NCI-H1092 (cell line): ENCODE results near the gene TMEM239.
"Not testable (repeated sequence)": the region's sequence is repeated elsewhere in the genome, so short reads cannot be mapped to it uniquely, and the experiment has no call there.

Experiments used
- DNase-seq: peaks from one replicate; lab custom pipeline; 2025; lab: John Stamatoyannopoulos, UW

Gene TMEM239

DNA sequence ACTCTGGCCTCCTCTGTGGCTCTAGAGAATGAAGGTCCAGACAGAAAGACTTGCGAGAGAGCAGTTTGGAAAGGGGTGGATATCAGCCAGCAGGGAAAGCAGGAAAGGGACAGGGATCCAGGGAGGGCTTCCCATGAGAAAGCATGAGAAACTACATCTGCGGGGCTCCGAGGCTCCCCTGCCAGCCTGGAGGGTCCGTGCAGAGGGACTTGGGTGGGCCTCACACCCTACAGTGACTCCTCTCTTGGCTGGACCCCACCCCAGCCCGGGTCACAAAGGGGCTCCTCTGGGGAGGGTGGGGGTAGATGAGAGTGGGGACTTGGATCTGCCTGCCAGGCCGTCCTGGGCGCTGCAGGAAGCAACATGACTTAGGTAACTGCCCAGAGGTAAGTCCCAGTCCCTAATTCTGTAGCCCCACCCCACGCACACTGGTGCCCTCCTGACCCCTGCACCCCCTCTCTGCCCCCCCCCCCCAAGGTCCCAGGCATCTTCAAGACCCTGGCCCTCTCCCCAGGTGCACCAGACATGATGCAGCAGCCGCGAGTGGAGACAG lies at the start of gene TMEM239:
TSS of gene TMEM239 (plus strand) at position 335 of the 553 bp plus-strand sequence. CDS start at position 526, 191 bp downstream.
- no peak for DNase-seq

DNA sequence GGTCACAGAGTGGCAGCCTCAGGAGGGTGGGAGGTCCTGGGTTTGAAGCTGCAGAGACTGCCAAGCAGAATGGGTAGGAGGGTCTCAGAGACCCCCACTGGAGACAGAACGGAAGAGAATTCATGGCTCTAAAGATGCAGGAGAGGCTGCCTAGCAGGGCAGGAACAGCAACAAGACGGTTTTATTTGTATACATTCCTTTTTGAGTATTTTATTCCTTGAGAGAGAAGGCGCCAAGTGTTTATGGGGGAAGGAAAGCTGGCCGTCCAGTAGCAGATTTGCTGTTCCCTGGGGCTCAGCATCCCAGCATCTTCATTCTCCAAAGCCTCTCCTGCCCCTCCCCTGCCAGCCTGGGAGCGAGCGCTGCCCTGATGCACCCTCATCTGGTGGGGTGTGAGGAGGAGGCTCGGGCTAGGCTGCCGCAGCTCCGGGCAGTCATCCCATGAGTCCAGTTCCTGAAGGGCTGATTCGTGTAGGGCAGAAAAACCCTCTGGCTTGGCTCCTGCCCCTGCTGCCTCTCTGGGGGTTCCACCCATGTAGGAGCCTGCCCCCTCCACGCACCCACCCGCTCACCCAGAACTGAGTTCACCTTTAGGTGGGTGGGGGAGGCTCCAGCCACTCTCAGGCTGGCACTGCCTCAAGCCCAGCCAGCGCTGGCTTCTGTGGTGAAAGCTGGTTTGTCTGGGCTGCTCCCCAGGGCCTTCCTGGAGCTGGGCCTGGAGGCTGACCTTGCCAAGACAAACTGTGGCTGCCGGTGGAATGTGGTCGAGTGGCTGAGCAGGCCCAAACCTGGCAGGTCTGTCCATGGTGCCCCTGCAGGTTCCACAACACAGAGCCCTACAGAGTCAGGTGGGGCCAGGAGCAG lies 48.2 kb upstream of the TMEM239 start:
- DNase-seq = no peak

DNA sequence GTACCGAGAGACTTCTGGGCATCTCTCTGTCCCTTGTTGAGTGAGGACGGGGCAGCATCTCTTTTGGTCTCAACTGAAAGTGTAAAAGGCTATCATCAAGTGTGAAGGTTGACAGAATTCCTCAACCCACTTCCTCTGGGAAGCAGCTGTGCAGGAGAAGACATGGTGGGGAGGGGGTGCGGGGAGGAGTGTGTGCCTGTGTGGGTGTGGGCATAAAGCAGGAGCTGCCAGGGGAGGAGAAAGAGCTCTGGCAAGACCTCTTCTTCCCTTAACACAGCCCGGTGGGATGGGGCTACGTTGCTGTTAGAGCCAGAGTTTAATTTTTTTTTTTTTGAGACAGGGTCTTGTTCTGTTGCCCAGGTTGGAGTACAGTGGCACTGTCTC lies 47.5 kb upstream of the TMEM239 start:
- DNase-seq = no peak

DNA sequence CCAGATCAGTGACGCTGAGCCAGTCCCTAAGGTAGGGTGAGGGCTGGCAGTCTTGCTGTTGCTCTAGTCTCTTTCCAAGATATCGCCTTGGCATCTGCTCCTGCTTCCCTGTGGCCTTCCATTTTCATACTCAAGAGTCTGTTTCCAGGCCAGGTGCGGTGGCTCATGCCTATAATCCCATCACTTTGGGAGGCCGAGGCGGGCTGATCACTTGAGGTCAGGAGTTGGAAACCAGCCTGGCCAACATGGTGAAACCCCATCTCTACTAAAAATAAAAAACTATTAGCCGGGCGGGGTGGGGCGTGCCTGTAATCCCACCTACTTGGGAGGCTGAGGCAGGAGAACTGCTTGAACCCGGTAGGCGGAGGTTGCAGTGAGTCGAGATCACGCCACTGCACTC lies 46.1 kb upstream of the TMEM239 start:
- not testable (repeated sequence) for DNase-seq

DNA sequence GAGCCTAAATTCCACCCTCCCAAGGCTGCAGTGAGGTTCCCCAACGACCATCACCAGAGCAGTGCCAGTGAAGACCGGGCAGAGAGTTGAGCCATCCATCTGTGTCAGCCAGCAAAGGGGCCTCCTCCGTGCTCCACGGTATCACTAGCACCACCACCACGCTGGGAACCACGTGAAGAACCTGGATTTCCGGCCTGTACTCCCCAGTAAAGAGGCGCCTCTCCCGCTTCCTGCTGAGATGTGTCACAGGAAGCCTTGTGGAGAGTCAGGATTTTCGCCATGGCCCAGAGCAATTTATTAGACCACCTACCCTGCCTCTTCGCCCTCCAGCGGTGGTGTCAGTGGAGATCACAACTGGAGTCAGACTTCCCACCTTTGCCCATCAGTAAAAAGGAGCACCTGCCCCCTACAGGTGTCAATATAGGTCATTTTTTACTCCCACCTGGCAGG lies 44.5 kb upstream of the TMEM239 start:
- DNase-seq = no peak

DNA sequence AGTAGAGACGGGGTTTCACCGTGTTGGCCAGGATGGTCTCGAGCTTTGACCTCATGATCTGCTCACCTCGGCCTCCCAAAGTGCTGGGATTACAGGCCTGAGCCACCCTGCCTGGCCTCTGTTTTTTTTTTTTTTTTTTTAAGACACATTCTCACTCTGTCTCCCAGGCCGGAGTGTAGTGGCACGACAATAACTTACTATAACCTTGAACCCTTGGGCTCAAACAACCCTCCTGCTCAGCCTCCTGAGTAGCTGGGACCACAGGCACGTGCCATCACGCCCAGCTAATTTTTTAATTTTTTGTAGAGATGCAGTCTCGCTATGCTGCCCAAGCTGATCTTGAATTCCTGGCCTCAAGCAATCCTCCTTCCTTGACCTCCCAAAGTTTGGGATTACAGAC lies 42.4 kb upstream of the TMEM239 start:
- DNase-seq = no peak

DNA sequence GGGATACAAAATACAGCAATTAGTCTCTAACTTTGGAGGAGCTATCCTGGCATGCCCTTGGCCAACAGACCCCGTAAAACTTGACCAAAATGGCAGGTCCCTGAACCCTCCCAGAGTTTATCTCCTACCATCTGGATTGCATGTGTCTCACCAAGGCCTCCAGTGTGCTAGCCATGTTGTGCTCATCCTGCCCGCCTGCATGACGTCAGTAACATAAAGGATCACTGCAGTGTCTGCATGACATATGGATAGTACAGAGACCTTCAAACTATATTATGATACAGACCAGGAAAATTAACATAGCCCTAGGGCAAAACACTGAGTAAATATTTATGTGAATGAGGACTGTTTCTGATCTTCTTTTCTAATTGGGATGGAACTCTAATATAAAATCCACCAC lies 41.0 kb upstream of the TMEM239 start:
- no peak for DNase-seq

DNA sequence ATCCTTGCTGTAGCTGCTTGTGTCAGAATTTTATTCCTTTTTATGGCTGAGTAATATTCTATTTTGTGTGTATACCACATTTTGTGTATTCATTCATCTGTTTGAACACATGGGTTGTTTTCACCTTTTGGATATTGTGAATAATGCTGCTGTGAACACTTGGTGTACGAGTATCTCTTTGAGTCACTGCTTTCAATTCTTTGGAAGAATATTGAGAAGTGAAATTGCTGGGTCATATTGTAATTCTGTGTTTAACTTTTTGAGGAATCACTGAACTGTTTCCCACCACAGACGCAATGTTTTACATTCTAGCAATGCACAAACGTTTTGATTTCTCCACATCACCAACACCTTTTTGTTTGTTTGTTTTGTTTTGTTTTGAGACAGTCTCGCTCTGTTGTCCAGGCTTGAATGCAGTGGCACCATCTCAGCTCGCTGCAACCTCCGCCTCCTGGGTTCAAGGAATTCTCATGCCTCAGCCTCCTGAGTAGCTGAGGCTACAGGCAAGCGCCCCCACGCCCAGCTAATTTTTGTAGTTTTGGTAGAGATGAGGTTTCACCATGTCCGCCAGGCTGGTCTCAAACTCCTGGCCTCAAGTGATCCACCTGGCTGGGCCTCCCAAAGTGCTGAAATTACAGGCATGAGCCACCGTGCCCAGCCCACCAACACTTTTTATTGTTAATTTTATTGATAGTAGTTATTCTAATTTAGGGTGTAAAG lies 37.4 kb upstream of the TMEM239 start:
- no peak for DNase-seq

DNA sequence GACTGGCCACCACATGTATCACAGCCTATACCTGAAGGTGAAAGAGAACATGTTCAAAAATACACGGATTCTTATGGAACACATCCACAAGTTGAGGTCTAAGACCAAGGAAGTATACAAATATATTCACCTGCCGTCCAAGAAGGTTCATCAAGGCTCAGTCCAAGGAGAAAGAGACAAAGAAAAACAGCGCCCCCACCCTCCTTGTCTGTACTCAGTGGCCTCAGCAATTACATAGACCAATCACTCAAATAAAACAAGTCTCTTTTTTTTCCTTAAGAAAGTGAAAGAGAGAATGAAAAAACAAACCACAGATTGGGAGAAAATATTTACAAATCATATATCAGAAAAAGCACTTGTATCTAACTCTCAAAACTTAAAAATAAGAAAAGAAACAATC lies 35.2 kb upstream of the TMEM239 start:
- DNase-seq = no peak

DNA sequence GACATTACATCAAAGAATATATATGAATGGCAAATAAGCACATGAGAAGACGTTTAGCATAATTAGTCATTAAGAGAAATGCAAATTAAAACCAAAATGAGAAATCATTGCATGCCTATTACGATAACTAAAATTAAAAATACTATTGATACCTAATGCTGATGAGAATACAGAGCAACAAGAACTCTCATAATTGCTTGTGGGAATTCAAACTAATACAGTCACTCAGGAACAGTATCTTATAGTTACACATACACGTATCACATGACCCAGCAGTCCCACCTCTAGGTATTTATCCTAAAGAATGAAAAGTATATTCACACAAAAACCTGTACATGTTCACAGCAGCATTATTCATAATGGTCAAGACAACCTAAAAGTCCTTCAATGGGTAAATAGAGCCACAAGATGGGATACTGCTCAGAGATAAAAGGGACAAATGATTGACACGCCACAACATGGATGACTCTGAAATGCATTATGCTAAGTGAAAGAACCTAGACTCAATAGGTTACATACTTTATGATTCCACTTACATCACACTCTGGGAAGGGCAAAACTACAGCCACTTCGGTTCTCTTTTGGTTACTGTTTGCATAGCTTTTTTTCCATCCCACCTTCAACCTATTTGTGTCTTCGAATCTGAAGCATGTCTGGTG lies 32.1 kb upstream of the TMEM239 start:
- no peak for DNase-seq

DNA sequence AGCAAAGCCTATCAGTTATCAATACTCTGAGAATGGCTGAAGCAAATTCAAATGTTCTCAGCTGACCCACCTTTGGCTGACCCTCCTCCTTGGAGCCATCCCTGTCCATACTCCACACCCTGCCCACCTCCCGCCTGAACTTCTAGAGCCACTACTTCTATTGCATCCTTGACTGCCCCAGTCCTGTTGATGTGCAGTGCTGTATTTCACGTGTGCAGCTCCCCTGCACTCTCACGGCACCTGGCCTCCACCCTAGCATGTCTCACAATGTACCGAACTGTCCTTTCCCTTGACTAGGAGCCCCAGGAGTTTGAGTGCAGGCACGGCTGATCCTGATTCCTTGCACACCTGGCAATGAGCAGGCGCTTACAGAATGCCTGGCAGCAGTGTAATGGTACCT lies 22.7 kb upstream of the TMEM239 start:
- no peak for DNase-seq

DNA sequence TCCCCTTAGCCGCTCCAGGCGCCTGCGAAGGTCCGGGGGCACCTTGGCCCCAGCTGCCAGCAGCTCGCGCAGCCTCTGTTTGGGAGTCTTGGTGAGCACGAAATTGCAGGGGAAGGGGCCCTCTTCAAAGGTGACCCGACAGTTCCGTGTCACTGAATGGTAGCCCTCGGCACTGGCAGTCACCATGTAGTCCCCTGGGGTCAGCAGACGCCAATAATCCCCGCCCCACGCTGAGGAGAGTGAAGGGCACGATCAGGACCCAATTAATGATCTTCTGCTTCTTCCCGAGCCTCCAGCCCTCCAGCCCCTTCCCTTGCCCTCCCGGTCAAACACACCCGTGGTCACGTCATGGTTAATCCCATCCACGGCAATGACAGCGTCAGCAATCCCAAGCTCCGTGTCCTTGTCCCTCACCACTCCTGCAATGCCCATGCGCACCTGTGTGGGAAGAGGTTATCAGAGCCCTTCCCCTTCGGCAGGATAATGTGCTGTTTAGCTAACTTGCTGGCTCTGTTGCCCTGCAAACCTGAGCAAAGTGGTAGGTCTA lies 21.9 kb upstream of the TMEM239 start:
- no peak for DNase-seq

DNA sequence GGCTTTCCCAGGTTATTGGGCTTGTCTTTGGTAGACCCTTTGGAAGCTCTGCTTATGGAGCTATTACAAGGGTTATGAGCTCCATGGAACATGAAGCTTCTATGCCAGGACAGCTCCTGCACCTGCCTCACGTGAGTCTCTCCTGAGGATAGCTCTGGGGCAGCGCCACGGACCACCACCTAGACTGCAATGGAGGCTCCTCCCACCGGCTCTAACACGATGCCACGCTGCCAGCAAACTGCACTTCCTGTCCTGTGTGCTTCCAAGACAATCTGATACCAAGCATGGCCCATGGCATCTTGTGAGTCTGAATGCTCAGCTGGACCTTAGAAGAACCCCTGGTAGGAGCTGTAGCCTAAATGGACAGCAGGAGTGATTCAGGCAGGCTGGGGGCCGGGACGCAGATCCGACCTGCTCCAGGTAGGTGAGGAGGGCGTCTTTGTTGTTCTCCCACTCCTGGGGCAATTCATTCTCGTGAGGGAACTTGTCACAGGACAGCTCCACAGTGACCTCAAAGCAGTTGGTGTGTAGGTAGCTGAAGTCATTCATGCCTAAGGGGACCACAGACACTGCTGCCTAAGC lies 21.2 kb upstream of the TMEM239 start:
- DNase-seq = no peak

DNA sequence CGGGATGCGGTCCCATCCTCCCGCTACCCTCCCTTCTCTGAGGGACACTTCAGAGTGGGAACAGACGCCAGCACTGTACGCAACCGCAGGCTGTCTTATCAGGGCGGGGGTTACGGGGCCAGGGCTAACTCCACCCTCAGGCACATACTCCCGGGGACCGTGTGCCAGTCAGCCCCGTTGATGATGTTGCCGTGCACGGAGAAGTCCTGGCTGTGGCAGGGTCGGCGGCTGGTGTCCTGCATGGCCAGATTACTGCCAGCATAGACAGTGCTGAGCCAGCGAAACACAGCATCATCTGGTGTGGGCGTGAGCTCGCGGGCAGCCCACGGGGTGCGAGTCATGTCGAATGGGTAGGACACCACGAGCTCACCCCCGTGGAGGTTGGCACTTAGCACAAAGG lies 20.7 kb upstream of the TMEM239 start:
- DNase-seq = no peak

DNA sequence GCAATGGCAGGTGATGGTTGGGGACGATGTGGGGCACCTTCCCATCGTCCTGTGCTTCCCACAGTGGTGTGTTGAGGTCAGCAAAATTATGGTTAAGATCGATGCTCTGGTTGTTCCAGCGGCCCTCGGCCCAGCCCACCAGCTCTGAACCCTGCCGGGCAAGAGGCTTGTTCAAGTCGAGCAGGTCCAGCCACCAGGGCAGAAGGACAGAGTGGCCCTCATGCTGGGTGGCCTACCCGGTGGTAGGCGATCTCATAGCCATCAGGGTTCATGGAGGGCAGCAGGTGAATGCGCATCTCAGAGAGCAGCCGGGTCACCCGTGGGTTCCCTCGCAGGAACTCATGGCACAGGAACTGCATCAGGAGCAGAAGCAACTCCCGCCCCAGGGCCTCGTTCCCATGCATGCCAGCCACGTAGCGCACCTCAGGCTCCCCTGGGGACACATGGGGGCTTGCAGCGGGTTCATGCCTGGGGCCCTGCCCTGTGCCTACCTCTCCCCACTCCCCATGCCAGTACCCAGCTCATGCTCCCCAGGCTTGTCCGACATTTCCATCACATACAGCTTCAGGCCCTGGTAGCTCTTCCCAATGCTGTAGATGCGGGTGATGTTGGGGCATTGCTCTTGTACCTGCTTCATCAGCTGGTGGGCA lies 20.0 kb upstream of the TMEM239 start:
- DNase-seq = no peak

DNA sequence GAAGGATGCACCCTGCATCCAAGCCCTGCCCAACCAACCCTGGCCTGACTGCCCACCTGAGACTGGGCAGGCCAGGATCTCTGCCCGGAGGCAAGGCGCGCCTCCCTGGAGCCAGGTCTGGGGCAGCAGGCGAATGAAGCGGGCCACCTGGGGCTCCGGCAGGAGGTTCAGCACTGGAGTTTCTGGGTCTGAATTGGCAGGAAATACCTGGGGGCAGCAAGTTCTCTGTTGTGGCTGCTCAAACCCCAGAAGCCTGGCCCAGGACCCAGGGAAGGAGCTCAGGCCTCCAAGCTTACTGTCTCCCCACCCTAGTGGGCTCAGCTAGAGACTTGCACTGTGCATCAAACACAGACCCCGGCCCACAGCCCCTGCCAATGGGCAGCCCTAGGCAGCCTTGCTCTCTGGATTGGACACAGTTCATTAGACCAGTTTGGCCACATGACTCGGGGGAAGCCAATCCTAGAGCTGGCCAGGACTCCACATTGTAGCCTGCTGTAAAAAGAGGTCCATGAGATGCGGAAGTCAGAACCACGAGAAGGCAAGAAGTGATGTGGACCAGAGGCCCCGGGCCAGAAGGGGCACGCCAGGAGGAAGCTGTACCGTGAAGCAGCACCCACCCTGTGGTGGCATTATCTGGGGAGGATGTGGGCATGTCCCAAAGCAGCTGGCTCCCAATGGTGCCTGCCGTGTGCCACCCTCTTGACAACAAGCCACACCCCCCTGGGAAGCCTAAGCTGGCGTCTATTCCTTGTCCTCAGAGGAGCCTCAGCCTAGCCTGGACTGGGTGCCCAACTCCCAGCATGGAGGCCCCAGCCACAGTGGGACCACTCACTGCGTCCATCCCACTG lies 18.8 kb upstream of the TMEM239 start:
- no peak for DNase-seq

DNA sequence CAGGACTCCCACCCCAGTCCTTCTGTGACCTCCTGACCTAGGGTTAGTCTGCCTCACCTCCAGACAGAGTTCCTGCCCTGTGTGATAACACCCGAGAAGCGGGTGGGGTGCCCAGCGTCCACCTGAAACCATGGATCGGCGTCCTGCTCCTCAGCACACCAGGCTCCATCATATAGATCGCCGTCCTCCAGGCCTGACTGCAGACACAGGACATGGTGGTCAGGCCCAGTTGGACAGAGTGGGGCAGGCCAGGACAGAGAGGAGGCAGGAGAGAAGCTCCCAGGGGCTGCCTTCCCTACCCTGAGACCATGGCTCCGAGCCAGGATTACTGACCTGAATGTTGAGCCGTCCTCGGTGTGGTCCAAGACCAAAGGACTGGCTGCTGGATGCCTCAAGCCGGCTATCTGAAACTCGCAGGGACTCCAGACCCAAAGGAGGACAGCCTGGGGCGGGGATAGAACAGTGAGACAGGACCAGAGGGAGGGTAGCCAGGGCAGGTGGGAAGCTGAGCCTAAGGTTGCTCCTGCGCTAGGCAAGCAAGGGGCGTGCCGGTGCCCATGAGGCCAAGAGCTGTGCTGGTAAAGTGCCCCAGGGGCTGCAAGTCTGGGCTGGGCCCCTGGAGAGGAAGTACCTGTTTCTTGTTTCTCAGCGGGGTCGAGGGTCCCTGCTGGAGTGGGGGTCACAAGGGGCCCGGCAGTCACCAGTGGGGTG lies 17.9 kb upstream of the TMEM239 start:
- no peak for DNase-seq

DNA sequence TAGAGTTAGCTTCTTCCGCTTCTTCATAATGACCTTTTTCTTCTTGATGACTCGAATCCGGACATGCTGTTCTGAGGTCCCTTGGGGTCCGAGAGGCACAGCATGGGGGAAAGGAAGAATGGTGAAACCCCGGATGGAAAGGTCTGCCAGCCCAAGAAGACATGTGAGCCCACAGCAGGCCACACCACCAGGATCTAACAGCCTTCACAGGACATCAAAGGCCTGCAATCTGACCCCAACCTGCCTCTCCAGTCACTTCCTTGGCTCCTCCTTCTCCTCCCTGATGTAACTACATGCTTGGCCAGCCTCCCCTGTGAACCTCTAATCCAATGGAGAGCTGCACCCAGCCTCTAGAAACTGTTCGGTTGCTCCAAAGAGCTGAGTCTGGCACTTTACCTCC lies 17.4 kb upstream of the TMEM239 start:
- DNase-seq = no peak

DNA sequence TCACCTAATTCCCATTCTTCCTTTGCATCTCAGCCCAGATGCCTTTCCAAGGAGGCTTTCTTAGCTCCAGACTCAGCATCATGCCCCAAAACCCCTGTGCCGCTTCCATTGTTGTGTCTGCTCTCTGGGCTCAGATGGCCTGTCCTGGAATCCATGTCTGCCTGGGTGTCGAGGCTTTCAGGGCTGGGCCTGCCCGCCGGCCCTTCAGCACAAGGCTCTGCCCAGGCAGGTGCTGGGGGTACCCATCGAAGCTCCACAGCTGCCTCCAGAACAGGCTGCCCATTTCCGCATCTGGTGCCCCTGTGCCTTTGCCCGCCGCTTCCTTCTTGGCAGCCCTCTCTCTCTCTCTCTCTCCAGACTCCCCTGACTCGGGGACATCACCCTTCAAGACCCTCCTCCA lies 16.9 kb upstream of the TMEM239 start:
- DNase-seq = no peak
